ENCODE results near the gene POMP.

The POMP gene

GRCh38 chr13:28636677-28637317, 22.1 kb upstream of the POMP start:
- no peak overlapping the region for H3K4me3 ChIP-seq (ENCODE audit: low read depth, low read length)
- peak; percentile 96 for TF ChIP-seq CTCF (IDR thresholded peaks at IDR 0.05; ENCODE audit: low read depth, low read length, missing control alignments)
- in situ Hi-C loops (cut with HindIII; ENCODE audit: low sequenced_read_pairs) = no loop called here
- peak; percentile 53 for DNase-seq (ENCODE audit: low read depth)

DNA sequence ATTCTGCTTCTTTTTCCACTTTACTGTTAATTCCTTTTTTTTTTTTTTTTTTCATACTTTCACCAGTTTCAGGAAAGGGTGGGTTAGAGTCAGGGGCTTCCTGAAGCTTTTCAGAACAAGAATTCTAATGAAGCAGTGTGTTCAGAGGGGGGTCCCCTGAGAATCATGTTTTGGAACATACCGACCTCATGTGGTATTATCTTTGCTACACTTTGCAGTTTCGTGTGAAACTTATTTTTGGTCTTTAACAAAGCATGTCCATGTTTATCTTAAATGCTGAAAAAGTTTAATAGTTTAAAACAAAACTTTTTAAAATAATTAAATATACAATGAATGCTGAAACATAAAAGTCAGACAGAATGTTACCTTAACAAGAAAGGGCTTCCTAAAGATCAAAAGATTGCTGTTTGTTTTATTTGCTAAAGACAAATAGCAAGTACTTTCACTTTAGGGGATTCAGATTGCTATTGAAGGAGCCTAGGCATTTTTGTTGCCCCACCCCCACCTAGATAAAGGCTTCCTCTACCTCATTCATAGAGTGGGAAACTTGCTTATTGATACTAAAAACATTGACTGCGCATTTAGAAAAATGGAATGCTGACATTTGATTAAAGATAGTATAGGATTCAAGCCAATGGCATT, 21.1 kb upstream of the POMP start:
- H3K4me3 ChIP-seq (ENCODE audit: low read depth, low read length) = no peak overlapping the region
- no peak for TF ChIP-seq CTCF (IDR thresholded peaks at IDR 0.05; ENCODE audit: low read depth, low read length, missing control alignments)
- no peak for DNase-seq (ENCODE audit: low read depth)
- in situ Hi-C loops (cut with HindIII; ENCODE audit: low sequenced_read_pairs) = no loop called here

DNA sequence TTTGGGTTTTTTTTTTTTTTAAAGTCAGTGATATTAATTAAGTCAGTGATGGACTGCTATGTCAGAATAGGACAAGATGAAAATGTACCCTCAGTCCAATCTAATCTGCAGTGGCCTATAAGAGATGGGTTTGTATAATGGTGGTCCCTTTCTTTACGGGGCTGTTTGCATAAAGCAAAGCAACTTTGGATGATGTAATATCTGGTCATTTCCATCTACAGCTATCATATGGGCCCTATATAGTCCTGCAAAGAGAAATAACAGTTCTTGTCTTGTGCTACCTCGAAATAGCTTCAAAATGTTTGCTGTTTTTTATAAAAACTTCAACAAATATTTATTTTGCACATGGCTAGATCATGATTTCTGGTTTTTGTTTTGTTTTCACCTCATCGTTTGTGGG, 20.2 kb upstream of the POMP start:
- in situ Hi-C loops (cut with HindIII; ENCODE audit: low sequenced_read_pairs) = no loop called here
- no peak for DNase-seq (ENCODE audit: low read depth)
- TF ChIP-seq CTCF (IDR thresholded peaks at IDR 0.05; ENCODE audit: low read depth, low read length, missing control alignments) = no peak
- H3K4me3 ChIP-seq (ENCODE audit: low read depth, low read length) = no peak overlapping the region

GRCh38 chr13:28640861-28641599, 17.9 kb upstream of the POMP start:
- no peak for DNase-seq (ENCODE audit: low read depth)
- in situ Hi-C loops (cut with HindIII; ENCODE audit: low sequenced_read_pairs) = no loop called here
- H3K4me3 ChIP-seq (ENCODE audit: low read depth, low read length) = no peak overlapping the region
- no peak for TF ChIP-seq CTCF (IDR thresholded peaks at IDR 0.05; ENCODE audit: low read depth, low read length, missing control alignments)

DNA sequence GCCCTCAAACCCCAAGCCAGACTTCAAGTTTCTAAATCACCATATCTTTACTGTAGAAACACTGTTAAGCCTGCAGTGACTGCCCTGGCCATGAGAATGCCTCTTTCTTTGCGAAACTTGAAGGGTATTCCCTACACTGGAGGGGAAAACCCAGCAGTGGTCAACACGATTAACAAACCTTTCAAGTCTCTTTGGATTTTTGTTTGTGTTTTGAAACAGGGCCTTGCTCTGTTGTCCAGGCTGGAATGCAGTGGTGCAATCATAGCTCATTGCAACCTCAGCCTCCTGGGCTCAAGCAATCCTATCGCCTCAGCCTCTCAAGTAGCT, 17.4 kb upstream of the POMP start:
- in situ Hi-C loops (cut with HindIII; ENCODE audit: low sequenced_read_pairs) = no loop called here
- DNase-seq (ENCODE audit: low read depth) = no peak
- TF ChIP-seq CTCF (IDR thresholded peaks at IDR 0.05; ENCODE audit: low read depth, low read length, missing control alignments) = no peak
- H3K4me3 ChIP-seq (ENCODE audit: low read depth, low read length) = no peak overlapping the region

DNA sequence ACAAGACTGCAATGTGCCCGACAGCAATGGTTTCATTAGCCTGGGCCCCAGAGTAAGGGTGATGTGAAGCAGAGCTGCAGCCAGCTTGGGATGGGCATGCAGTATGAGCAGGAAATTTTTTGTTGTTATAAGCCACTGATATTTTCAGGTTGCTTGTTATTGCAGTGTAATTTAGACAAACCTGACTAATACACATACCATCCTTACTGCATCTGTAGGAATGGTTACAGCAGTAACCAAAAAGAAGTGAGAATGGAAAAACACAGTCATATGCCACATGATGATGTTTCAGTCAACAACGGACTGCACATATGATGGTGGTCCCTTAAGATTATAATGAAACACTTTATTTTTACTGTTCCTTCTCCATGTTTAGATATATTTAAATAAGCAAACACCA, 8.6 kb upstream of the POMP start:
- TF ChIP-seq CTCF (IDR thresholded peaks at IDR 0.05; ENCODE audit: low read depth, low read length, missing control alignments) = no peak
- no peak for DNase-seq (ENCODE audit: low read depth)
- in situ Hi-C loops (cut with HindIII; ENCODE audit: low sequenced_read_pairs) = no loop called here

More for the DNA sequence above, 8.6 kb upstream of the POMP start:
- no peak overlapping the region for H3K4me3 ChIP-seq (ENCODE audit: low read depth, low read length)
